Fibroblast of the aortic adventitia (primary cell): ENCODE results near the gene ADAMTS2. TPM values are rescaled to one million over a fixed set of nuclear protein-coding genes. Genes with fewer than 3 reads are reported as not detected.

ENCODE experiments used
- DNase-seq: peaks from one replicate; pipeline ENCODE4 v3.0.0-alpha.2; 2010; ENCODE audit warnings: low read depth
- H3K4me3 ChIP-seq: 2 replicates; pipeline ENCODE4 v1.5.1; 2011; ENCODE audit warnings: low read depth, mild to moderate bottlenecking, control low read depth, low read length, moderate library complexity
- total RNA-seq: library from RNA; depleted of rRNA; stranded (reverse); fragments of >200 nt; gene quantifications from 2 replicates; pipeline ENCODE4 v1.2.3, GENCODE V29; 2012; ENCODE audit warnings: low replicate concordance
- TF ChIP-seq, protein P1 (sequence below): IDR thresholded peaks from 2 replicates; pipeline ENCODE4 v1.5.1; 2011; ENCODE audit warnings: mild to moderate bottlenecking, low read length, control low read depth, inconsistent platforms; ENCODE audit not compliant: insufficient read depth

The ADAMTS2 gene
- total RNA-seq, 1 donor, result 25.8 TPM

DNA sequence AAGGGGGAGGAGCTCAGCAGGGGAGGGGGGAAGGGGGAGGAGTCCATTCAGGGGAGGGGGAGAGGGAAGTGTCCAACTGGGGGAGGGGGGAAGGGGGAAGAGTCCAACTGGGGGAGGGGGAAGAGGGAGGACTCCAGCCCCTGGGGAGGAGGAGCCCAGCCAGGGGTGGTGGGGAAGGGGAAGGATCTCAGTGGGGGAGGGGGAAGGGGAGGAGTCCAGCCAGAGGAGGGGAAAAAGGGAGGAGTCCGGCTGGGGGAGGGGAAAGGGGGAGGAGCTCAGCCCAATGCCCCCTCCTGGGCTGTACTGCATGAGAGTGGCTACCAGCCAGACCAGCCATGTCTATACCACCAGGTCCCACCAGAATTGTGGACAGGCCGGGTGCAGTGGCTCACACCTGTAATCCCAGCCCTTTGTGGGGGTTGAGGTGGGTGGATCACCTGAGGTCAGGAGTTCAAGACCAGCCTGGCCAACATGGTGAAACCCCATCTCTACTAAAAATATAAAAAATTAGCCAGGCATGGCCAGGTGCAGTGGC, 30.6 kb upstream of the ADAMTS2 start:
- no peak for DNase-seq
- H3K4me3 ChIP-seq, result no peak overlapping the region

DNA sequence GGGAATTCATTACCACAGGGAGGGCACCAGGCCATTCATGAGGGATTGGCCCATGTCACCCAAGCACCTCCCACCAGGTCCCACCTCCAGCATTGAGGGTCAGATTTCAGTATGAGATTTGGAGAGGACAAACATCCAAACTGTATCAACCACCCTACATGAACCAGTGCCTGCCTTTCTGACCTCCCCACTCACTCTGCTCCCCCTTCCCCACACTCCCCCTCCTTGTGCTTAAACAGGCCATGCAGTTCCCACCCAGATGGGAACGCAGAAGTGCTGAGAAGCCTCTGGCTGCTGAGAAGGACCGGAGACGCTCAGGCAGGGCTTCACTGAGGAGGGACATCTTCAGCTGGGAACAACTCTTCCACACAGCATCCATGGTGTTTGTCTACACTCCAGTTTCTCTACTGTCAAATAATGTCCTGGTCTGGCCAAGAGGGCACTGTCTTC, 30.0 kb upstream of the ADAMTS2 start:
- no peak for DNase-seq
- H3K4me3 ChIP-seq, result no peak overlapping the region
- TF ChIP-seq, protein P1, sequence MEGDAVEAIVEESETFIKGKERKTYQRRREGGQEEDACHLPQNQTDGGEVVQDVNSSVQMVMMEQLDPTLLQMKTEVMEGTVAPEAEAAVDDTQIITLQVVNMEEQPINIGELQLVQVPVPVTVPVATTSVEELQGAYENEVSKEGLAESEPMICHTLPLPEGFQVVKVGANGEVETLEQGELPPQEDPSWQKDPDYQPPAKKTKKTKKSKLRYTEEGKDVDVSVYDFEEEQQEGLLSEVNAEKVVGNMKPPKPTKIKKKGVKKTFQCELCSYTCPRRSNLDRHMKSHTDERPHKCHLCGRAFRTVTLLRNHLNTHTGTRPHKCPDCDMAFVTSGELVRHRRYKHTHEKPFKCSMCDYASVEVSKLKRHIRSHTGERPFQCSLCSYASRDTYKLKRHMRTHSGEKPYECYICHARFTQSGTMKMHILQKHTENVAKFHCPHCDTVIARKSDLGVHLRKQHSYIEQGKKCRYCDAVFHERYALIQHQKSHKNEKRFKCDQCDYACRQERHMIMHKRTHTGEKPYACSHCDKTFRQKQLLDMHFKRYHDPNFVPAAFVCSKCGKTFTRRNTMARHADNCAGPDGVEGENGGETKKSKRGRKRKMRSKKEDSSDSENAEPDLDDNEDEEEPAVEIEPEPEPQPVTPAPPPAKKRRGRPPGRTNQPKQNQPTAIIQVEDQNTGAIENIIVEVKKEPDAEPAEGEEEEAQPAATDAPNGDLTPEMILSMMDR, result no peak

More for the DNA sequence above, 30.6 kb upstream of the ADAMTS2 start:
- TF ChIP-seq, protein P1, result no peak

DNA sequence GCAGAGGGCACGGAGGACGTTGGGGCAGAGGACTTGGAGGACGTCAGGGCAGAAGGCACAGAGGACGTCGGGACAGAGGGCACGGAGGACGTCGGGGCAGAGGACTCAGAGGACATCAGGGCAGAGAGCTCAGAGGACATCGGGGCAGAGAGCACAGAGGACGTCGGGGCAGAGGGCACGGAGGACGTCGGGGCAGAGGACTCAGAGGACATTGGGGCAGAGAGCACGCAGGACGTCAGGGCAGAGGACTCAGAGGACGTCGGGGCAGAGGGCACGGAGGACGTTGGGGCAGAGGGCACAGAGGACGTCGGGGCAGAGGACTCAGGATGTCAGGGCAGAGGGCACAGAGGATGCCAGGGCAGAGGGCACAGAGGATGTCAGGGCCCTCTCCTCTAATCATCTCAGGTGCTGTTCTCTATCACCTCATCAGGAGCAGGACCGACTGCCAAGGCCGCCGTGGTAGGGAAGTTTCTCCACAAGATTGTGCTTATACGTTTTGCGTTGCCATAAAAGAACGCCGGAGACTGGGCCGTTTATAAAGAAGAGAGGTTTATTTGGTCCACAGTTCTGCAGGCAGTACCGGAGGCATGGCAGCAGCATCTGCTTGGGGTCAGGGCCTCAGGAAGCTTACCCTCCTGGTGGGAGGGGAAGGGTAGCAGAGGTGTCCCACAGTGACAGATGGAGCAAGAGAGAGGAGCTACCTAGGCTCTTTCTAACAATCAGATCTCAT, 29.4 kb upstream of the ADAMTS2 start:
- no peak overlapping the region for H3K4me3 ChIP-seq
- TF ChIP-seq, protein P1, result no peak
- no peak for DNase-seq

DNA sequence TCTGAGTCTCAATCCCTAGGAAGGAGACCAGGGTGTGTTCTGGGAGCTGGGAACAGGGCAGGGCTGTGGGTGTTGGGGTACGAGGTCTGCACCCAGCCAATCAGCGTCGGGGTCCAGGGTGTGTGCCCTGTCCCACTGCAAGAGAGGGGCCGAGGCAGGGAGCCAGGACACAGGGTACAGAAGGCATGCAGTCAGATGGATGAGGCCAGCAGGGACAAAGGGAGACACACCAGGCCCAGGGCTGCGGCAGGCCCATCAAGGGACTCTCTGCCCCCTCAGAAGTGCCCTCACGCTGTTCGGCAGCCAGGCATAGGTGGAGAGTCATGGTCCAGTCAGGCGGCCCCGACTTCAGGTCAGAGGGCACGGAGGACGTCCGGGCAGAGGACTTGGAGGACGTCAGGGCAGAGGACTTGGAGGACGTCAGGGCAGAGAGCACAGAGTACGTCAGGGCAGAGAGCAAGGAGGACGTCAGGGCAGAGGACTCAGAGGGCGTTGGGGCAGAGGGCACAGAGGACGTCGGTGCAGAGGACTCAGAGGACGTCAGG, 28.8 kb upstream of the ADAMTS2 start:
- TF ChIP-seq, protein P1, result no peak
- H3K4me3 ChIP-seq, result no peak overlapping the region
- DNase-seq, result no peak

DNA sequence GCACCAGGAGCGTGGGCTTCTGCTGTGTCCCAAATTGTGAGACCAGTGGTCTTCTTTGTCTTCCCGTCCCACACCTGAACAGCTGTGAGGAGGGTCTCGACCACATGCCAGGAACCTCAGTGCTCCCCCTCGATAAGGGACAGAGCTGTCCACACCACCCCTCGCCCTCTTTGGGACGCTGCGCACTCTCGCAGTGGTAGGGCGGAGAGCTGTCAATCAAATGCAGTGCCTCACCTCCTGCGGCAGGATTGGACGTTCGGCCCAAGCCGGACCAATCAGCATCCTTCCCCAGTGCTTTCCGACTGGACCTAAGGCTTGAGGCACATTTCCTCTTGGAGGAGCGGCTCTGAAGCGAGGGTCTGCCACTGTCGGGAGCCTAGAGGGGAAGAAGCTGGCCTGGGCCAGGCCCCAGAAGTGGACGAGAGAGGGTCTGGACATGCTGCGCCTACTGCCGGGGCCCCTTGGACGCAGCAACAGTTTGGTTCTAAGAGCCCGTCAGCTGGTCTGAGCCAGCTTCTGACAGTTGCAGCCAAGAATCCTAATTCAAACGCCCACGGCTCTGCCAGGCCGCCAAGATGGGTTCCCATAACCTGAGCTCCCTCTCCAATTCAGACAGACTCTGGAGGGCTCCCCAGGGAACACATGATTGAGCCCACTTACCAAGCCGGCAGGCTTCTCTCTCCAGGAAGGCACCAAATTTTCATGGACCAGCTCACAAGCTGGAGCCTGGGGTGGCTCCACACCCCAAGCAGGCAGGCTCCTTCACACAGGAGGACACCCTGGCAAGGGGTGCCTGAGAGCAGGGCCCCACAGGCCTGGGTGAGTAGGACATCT, 28.1 kb upstream of the ADAMTS2 start:
- DNase-seq, result no peak
- TF ChIP-seq, protein P1, result no peak
- no peak overlapping the region for H3K4me3 ChIP-seq
